Posterior cingulate gyrus (tissue), 11 donors: ENCODE data around the gene LAMA3.

Experiments
- DNase-seq, 10 donors: peaks; one replicate each; pipeline versions ENCODE4 v3.0.0 to v3.0.0-alpha.2; 2020 to 2021; ENCODE audit warnings: mixed read lengths in 3 of 10
- intact Hi-C: fragments of 100-400 bp; cut with DNase I; formaldehyde crosslinking; loops from one replicate; pipeline ENCODE4 v1.15.1; 2023

LAMA3 gene

GRCh38 chr18:23689031-23689615, at the start of gene LAMA3:
Gene LAMA3, plus strand, starts transcription at chr18:23689453. Its CDS starts 231 bp downstream, at chr18:23689684.
- DNase-seq = peak in 9 of 10 donors; percentile 24 to 91 (median 44)
- intact Hi-C loops = no loop called here

GRCh38 chr18:23640052-23640451, 49.2 kb upstream of the LAMA3 start:
- intact Hi-C loops = no loop called here
- DNase-seq = no peak

GRCh38 chr18:23641143-23641720, 48.0 kb upstream of the LAMA3 start:
- DNase-seq = no peak
- intact Hi-C loops = no loop called here

GRCh38 chr18:23641937-23642666, 47.2 kb upstream of the LAMA3 start:
- peak in 1 of 10 donors; percentile 83 for DNase-seq
- intact Hi-C loops = no loop called here

- DNase-seq = no peak
- intact Hi-C loops = no loop called here
Observed at GRCh38 chr18:23643815-23644490, 45.3 kb upstream of the LAMA3 start.

GRCh38 chr18:23645568-23646175, 43.6 kb upstream of the LAMA3 start:
- intact Hi-C loops = no loop called here
- DNase-seq = no peak

- DNase-seq = no peak
- intact Hi-C loops = no loop called here
Observed at GRCh38 chr18:23646282-23646681, 43.0 kb upstream of the LAMA3 start.

- intact Hi-C loops = no loop called here
- no peak for DNase-seq
Observed at GRCh38 chr18:23648456-23648855, 40.8 kb upstream of the LAMA3 start.

GRCh38 chr18:23648940-23649607, 40.2 kb upstream of the LAMA3 start:
- no peak for DNase-seq
- intact Hi-C loops = no loop called here

GRCh38 chr18:23650968-23651927, 38.0 kb upstream of the LAMA3 start:
- intact Hi-C loops = no loop called here
- no peak for DNase-seq

- no peak for DNase-seq
- intact Hi-C loops = no loop called here
Observed at GRCh38 chr18:23652232-23652631, 37.0 kb upstream of the LAMA3 start.

GRCh38 chr18:23658285-23658684, 31.0 kb upstream of the LAMA3 start:
- intact Hi-C loops = no loop called here
- DNase-seq = no peak

GRCh38 chr18:23661735-23662308, 27.4 kb upstream of the LAMA3 start:
- no peak for DNase-seq
- intact Hi-C loops = no loop called here

GRCh38 chr18:23662309-23663263, 26.7 kb upstream of the LAMA3 start, which contains the start of gene ANKRD29:
Gene ANKRD29, minus strand, starts transcription at chr18:23662911. Its CDS starts 181 bp downstream, at chr18:23662730.
- peak in 9 of 10 donors; percentile 17 to 90 (median 46) for DNase-seq
- intact Hi-C loops = no loop called here

- intact Hi-C loops = no loop called here
- no peak for DNase-seq
Observed at GRCh38 chr18:23664674-23665073, 24.6 kb upstream of the LAMA3 start.

- DNase-seq = no peak
- intact Hi-C loops = no loop called here
Observed at GRCh38 chr18:23667114-23667513, 22.1 kb upstream of the LAMA3 start.

- no peak for DNase-seq
- intact Hi-C loops = no loop called here
Observed at GRCh38 chr18:23668731-23669130, 20.5 kb upstream of the LAMA3 start.
